SK-N-SH (cell line): Measurements from ENCODE around the gene SCARB2. TPM values are rescaled to one million over a fixed set of nuclear protein-coding genes. Genes with fewer than 3 reads are reported as not detected.

Experiments
- CTCF ChIA-PET: fragments of 300-600, 350-600 bp; formaldehyde crosslinking; extraction: SDS; loops from one replicate; lab custom pipeline; 2021; lab: Yijun Ruan, JAX
- POLR2A ChIA-PET: fragments of 350-600 bp; sonication (Branson Sonifier 250); formaldehyde crosslinking; extraction: SDS; loops from one replicate; lab custom pipeline; 2020; ENCODE audit warnings: antibody characterized with exemption, inconsistent platforms; lab: Yijun Ruan, JAX
- DNase-seq: peaks from one replicate; pipeline ENCODE4 v3.0.0; 2012
- H2AFZ ChIP-seq: fragments of 200-600 bp; sonication (generic); 2 replicates; pipeline ENCODE4 v1.8.1; 2016; ENCODE audit warnings: antibody characterized with exemption, mild to moderate bottlenecking, low read depth
- H3F3A ChIP-seq: fragments of 200-600 bp; sonication (generic); replicated peaks from 2 replicates; pipeline ENCODE3; 2016; ENCODE audit warnings: antibody characterized with exemption, mild to moderate bottlenecking; ENCODE audit not compliant: insufficient read depth
- H3K27ac ChIP-seq, 2 experiments: fragments of 200-500 bp in 1 of 2; fragments of 200-600 bp in 1 of 2; sonication (Bioruptor generic) in 1 of 2; sonication (generic), shearing (Covaris generic) in 1 of 2; 2 replicates each; pipeline versions ENCODE4 v1.5.1 to v1.6.1; 2014 to 2016; ENCODE audit warnings: low read depth in 2 of 2, inconsistent platforms in 1 of 2, low read length in 1 of 2, mild to moderate bottlenecking in 1 of 2, mixed read lengths in 1 of 2
- H3K27me3 ChIP-seq: fragments of 200-600 bp; sonication (generic), shearing (Covaris generic); 2 replicates; pipeline ENCODE4 v1.6.1; 2016; ENCODE audit warnings: mixed run types; ENCODE audit not compliant: insufficient read depth
- H3K36me3 ChIP-seq, 2 experiments: fragments of 200-500 bp in 1 of 2; fragments of 200-600 bp in 1 of 2; sonication (Bioruptor generic) in 1 of 2; sonication (generic) in 1 of 2; replicated peaks in 1 of 2; 2 replicates each; pipeline versions ENCODE3 to v1.5.1; 2014 to 2016; ENCODE audit warnings: low read length in 1 of 2, mild to moderate bottlenecking in 1 of 2; ENCODE audit not compliant: insufficient read depth in 2 of 2, control insufficient read depth in 1 of 2
- H3K4me1 ChIP-seq, 2 experiments: fragments of 200-500 bp in 1 of 2; fragments of 200-600 bp in 1 of 2; sonication (Bioruptor generic) in 1 of 2; sonication (generic), shearing (Covaris generic) in 1 of 2; 2 replicates each; pipeline versions ENCODE4 v1.5.1 to v1.6.1; 2014 to 2016; ENCODE audit warnings: low read depth in 1 of 2, low read length in 1 of 2, mixed run types in 1 of 2; ENCODE audit not compliant: insufficient read depth in 2 of 2, control insufficient read depth in 1 of 2
- H3K4me2 ChIP-seq: fragments of 200-600 bp; sonication (generic), shearing (Covaris generic); 2 replicates; pipeline ENCODE4 v1.6.1; 2017; ENCODE audit warnings: mixed run types
- H3K4me3 ChIP-seq, 2 experiments: fragments of 200-500 bp in 1 of 2; fragments of 200-600 bp in 1 of 2; sonication (Bioruptor generic) in 1 of 2; sonication (generic), shearing (Covaris generic) in 1 of 2; 2 replicates each; pipeline versions ENCODE4 v1.5.1 to v1.8.1; 2014 to 2016; ENCODE audit warnings: low read depth in 2 of 2, inconsistent platforms in 1 of 2, low read length in 1 of 2, mild to moderate bottlenecking in 1 of 2, mixed read lengths in 1 of 2, moderate library complexity in 1 of 2
- H3K79me2 ChIP-seq: fragments of 200-600 bp; sonication (generic); 2 replicates; pipeline ENCODE4 v1.8.1; 2017; ENCODE audit warnings: mild to moderate bottlenecking; ENCODE audit not compliant: insufficient read depth
- H3K9ac ChIP-seq: fragments of 200-600 bp; sonication (generic); 2 replicates; pipeline ENCODE4 v1.6.1; 2017; ENCODE audit warnings: mixed run types
- H3K9me2 ChIP-seq: fragments of 200-600 bp; sonication (generic); 2 replicates; pipeline ENCODE4 v1.6.1; 2017; ENCODE audit warnings: mixed run types
- H3K9me3 ChIP-seq: fragments of 200-600 bp; sonication (generic); 2 replicates; pipeline ENCODE4 v1.6.1; 2017; ENCODE audit warnings: mixed run types, mild to moderate bottlenecking, moderate library complexity
- H4K20me1 ChIP-seq: fragments of 200-600 bp; sonication (generic); 2 replicates; pipeline ENCODE4 v1.6.1; 2017; ENCODE audit warnings: mild to moderate bottlenecking, mixed run types; ENCODE audit not compliant: insufficient read depth
- FOSL2 ChIP-seq: IDR thresholded peaks from 2 replicates; pipeline ENCODE4 v1.4.0; 2012; ENCODE audit warnings: low read depth, mild to moderate bottlenecking, moderate library complexity, borderline replicate concordance
- FOXJ3 ChIP-seq: sonication (generic); formaldehyde crosslinking; IDR thresholded peaks from 2 replicates; pipeline ENCODE4 v1.5.1; 2020; ENCODE audit warnings: mild to moderate bottlenecking, missing genetic modification reagents
- FOXM1 ChIP-seq: IDR thresholded peaks from 2 replicates; pipeline ENCODE4 v1.4.0; 2012; ENCODE audit warnings: low read depth, mild to moderate bottlenecking
- IRF3 ChIP-seq: fragments of 150-350 bp; IDR thresholded peaks from 2 replicates; pipeline ENCODE4 v1.6.1; 2016; ENCODE audit warnings: mild to moderate bottlenecking, low read depth, low read length
- JUND ChIP-seq: IDR thresholded peaks from 2 replicates; pipeline ENCODE4 v1.4.0; 2012
- MAX ChIP-seq: IDR thresholded peaks from 2 replicates; pipeline ENCODE4 v1.4.0; 2012; ENCODE audit warnings: low read depth
- REST ChIP-seq: IDR thresholded peaks from 2 replicates; pipeline ENCODE4 v1.6.1; 2012; ENCODE audit warnings: mild to moderate bottlenecking, low read depth, low read length, moderate library complexity
- TCF12 ChIP-seq: IDR thresholded peaks from 2 replicates; pipeline ENCODE4 v1.4.0; 2012
- TEAD4 ChIP-seq: IDR thresholded peaks from 2 replicates; pipeline ENCODE4 v1.4.0; 2012; ENCODE audit warnings: mild to moderate bottlenecking, borderline replicate concordance; ENCODE audit not compliant: insufficient read depth
- USF2 ChIP-seq: fragments of 150-350 bp; IDR thresholded peaks from 2 replicates; pipeline ENCODE4 v1.6.1; 2017; ENCODE audit warnings: antibody characterized with exemption, low read length, low read depth, borderline replicate concordance
- WGBS: methylation state at CpG from one replicate; pipeline ENCODE4 v1.1.6; 2017; ENCODE audit warnings: low lambda C conversion rate; 5-methylcytosine and 5-hydroxymethylcytosine counted together
- polyA plus RNA-seq, 3 experiments: library from polyadenylated mRNA; depleted of rRNA; stranded (reverse); fragments of >200 nt; gene quantifications; 2 replicates each; pipeline ENCODE4 v1.2.3, GENCODE V29; 2012

The SCARB2 gene
- polyA plus RNA-seq, 1 of the 3 experiments (the other 2 are of a cell fraction): 82.6 TPM

- Histone ChIP-seq H3K4me2 (no peak overlapping the region), H3F3A (peaks cover 5% of the 10 kb centered on the region), H3K36me3 (peaks cover 55 to 61% of the 10 kb centered on the region in 2 experiments), H3K4me1 (no peaks in the 10 kb centered on the region; a peak in 1 of 4 replicates), H3K9me3 (no peaks in the 10 kb centered on the region), H3K9ac (no peak overlapping the region), H3K4me3 (no peak overlapping the region), H4K20me1 (no peaks in the 10 kb centered on the region), H2AFZ (no peak overlapping the region), H3K9me2 (no peaks in the 10 kb centered on the region), H3K27ac (no peak overlapping the region), H3K79me2 (peaks cover 24% of the 10 kb centered on the region), H3K27me3 (no peaks in the 10 kb centered on the region)
- 95% methylated on average over 3 of the region's 3 CpGs for WGBS
- DNase-seq: no peak
- CTCF ChIA-PET: interaction anchor here (1.1 kb wide), 1 partner anchor 250 kb away, joined by 4 read pairs; no protein-coding TSS in a partner anchor
- no peak for TF ChIP-seq FOXJ3
- POLR2A ChIA-PET: no interaction called here
These were observed 85.9 kb downstream of the SCARB2 start for GRCh38 chr4:76127754-76128153.

DNA sequence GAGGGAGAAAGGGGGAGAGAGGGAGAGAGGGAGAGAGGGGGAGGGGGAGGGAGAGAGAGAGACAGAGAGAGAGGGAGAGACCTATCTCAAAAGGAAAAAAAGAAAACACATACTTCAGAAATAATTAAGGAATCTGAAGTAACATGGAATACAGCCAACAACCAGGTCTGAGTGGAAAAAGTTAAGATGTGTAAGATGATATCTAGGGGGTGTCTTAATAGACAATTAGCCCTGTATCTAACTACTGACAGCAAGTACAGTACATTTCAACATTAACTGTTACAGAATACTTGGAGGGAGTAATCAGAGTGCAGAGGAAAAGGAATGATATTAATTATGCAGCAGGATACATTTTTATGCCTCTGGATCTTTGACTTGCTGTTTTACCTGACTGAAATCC lies 87.8 kb downstream of the SCARB2 start:
- Histone ChIP-seq H3K4me1 (no peaks in the 10 kb centered on the region; a peak in 1 of 4 replicates), H3K27ac (no peak overlapping the region), H3K9ac (no peak overlapping the region), H3K79me2 (peaks cover 20% of the 10 kb centered on the region; the same call in 1 of the 2 replicates), H4K20me1 (no peaks in the 10 kb centered on the region), H3K9me3 (peaks cover 7% of the 10 kb centered on the region), H3K27me3 (no peaks in the 10 kb centered on the region), H3K36me3 (peaks cover 59 to 67% of the 10 kb centered on the region in 2 experiments), H3K4me2 (no peak overlapping the region), H2AFZ (no peak overlapping the region), H3F3A (peaks cover 4% of the 10 kb centered on the region), H3K4me3 (no peak overlapping the region), H3K9me2 (no peaks in the 10 kb centered on the region)
- CTCF ChIA-PET: interaction anchor here (0.6 kb wide), 1 partner anchor 1003 kb away, joined by 4 read pairs; no protein-coding TSS in a partner anchor
- TF ChIP-seq IRF3: no peak
- TF ChIP-seq FOSL2: no peak
- no peak for TF ChIP-seq MAX
- TF ChIP-seq TEAD4: no peak
- TF ChIP-seq TCF12: no peak
- TF ChIP-seq REST: no peak
- TF ChIP-seq USF2: no peak
- no peak for TF ChIP-seq FOXM1
- no peak for TF ChIP-seq JUND
- POLR2A ChIA-PET: no interaction called here
- DNase-seq: no peak
